ENCODE measurements around the gene SMC1A.

SMC1A gene

DNA sequence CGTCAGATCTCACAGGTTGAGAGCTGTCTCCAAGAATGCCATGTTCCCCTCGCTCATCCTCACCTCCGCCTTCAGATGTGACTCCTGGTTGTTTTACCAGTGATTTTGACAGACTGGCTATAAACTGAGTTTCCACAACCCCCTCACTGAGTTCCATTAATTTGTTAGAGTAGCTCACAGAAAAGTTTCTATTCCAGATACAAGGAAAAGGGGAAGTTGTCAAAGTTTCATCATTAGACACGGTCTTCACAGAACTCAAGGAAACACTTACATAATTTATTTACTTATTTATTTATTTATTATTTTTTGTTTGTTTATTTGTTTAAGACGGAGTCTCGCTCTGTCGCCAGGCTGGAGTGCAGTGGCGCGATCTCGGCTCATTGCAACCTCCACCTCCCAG lies 85.4 kb downstream of the SMC1A start:
- FAIRE-seq, result no peak

DNA sequence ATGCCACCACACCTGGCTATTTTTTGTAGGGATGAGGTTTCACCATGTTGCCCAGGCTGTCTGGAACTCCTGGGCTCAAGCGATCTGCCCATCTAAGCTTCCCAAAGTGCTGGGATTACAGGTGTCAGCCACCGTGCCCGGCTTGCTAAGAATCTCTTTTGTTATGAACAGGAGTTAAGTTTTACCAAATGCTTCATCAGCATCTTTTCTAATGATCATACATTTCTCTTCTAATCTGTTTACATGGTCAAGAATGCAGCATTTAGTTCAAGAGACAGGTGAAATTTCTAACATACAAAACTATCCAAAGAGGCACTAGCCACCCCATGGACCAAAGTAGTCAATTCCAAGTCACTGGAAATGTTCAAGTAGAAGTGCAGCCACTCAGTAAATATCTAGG lies 88.6 kb downstream of the SMC1A start:
- no peak for FAIRE-seq

DNA sequence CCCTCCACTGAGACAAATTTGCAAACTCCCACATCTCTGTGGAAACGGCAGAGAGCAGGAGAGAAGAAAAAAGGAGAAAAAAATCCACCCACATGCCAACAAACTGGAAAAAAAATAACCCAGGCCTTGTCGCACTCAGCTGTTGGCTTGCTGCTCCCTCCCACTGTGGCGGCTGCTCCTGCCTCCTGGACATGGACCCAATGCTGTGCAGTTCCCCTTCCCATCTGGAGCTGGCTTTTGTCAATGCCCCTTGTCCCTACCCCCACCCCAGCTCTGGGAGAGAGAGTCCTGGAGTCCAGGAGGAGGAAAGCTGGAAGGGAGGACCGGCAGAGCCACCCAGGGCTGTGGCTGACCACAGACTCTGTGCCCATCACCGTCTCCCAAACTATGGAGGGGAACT lies 90.2 kb downstream of the SMC1A start:
- FAIRE-seq, result no peak

DNA sequence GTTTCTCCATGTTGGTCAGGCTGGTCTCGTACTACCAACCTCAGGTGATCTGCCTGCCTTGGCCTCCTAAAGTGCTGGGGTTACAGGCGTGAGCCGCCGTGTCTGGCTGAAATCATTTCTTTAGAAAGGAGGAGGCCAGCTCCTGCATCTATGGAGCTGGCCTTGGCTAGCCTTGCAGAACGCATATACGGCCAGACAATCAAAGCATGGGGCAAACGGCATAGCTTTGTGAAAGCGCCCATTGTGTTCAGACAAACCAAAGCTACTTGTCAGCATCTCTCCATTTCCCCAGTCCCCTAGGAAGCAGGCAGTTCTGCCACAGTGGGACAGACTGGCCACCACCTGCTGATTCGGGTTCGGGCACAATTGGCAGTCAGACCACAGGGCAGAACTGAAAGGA lies 92.1 kb downstream of the SMC1A start:
- FAIRE-seq, result no peak

DNA sequence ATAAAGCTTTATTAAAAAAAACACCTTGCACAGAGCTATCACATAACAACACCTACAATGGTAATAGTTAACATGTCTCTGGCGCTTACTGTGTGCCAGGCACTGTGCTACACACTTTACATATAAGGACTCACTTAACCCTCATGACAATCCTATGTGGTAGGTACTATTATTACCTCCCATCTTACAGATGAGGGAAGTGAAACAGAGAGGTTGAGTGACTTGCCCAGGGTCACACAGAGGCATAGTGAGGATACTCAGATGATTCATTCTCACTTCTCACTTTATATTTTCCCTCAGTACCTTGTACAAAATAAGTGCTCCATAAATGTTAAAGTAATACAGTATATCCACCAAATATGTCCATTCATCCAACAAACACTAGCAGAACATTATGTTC lies 97.7 kb downstream of the SMC1A start:
- FAIRE-seq, result no peak

Data from colon (tissue), 2 donors.